ENCODE results near the gene IL37.
"Not testable (repeated sequence)": the region's sequence is repeated elsewhere in the genome, so short reads cannot be mapped to it uniquely, and the experiment has no call there.

The IL37 gene

DNA sequence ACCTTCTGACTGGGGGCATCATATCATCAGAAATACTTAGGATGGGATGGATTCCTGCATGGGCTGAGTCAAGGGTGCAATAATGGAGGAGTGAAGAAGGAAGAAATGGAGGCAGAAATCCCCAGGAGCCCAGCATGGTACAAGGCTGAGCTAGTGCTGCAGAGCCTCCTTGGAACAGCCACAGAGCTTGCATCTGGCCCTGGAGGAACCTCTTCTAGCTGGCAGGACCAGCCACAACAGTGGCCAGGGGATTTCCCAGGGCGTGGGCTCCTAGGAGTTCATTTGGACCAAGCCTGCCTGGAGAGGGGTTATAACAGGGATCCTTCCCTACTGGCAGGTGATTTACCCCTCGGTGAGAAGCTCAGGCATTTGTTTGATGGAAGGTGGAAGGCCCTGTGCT, 4.7 kb upstream of the IL37 start:
- Mint-ChIP-seq H3K27ac (no peak overlapping the region), H3K9me3 (peaks cover 4% of the 10 kb centered on the region), H3K27me3 (no peaks in the 10 kb centered on the region), H3K4me1 (no peaks in the 10 kb centered on the region), H3K36me3 (ENCODE audit: low read depth) (no peaks in the 10 kb centered on the region), H3K4me3 (no peak overlapping the region)
- ATAC-seq (no peak), DNase-seq (no peak)

DNA sequence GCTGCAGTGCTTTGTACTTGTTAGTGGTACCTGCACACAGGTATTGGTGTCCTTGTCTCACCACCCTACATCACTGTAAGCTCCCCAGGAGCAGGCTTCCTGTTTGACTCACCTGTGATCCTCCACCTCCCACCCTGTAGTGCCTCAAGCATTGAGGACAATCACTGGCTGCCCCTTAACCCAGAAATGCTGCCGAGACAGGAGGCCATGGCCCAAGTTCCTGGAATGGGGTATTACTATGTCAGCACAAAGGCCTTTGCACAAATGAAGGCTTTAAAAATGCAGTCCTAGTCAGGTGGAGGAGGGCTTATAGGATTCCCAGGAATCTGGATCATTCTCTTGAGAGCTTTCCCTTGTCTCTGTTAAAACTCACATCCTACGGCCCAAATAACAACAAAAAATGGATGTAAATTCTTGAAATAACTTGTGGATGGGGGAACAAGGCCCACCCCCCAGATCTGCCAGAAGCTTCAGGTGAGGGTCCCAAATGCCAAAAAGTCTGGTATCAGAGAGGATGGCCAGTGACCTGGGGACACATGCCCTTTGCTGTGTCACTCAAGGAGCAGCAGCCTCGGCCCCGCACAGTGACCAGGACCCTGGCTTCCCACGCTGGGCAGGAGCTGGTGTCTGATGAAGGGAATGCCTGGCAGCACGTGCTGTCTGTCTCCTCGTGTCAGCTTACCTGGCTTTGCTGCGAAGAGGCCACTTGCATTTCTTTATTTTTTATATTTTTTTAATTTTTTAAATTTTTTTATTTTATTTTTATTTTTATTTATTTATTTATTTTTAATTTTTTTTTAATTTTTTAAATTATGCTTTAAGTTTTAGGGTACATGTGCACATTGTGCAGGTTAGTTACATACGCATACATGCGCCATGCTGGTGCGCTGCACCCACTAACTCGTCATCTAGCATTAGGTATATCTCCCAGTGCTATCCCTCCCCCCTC, 3.7 kb upstream of the IL37 start:
- Mint-ChIP-seq H3K4me1 (no peaks in the 10 kb centered on the region), H3K27ac (no peak overlapping the region), H3K36me3 (ENCODE audit: low read depth) (no peaks in the 10 kb centered on the region), H3K9me3 (peaks cover 4% of the 10 kb centered on the region), H3K4me3 (no peak overlapping the region), H3K27me3 (no peaks in the 10 kb centered on the region)
- no peak for ATAC-seq
- no peak for DNase-seq

DNA sequence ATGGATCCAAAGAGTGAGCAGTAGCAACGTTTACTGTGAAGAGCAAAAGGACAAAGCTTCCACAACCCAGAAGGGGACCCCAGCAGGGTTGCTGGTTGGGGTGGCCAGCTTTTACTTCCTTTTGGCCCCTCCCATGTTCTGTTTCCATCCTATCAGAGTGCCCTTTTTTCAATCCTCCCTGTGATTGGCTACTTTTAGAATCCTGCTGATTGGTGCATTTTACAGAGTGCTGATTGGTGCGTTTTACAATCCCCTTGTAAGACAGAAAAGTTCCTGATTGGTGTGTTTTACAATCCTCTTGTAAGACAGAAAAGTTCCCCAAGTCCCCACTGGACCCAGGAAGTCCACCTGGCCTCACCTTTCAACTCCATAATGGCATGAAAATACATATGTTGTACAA, 2.4 kb upstream of the IL37 start:
- not testable (repeated sequence) for H3K27ac Mint-ChIP-seq; H3K36me3 Mint-ChIP-seq (ENCODE audit: low read depth); H3K9me3 Mint-ChIP-seq; H3K4me1 Mint-ChIP-seq; ATAC-seq; H3K4me3 Mint-ChIP-seq; DNase-seq; H3K27me3 Mint-ChIP-seq

DNA sequence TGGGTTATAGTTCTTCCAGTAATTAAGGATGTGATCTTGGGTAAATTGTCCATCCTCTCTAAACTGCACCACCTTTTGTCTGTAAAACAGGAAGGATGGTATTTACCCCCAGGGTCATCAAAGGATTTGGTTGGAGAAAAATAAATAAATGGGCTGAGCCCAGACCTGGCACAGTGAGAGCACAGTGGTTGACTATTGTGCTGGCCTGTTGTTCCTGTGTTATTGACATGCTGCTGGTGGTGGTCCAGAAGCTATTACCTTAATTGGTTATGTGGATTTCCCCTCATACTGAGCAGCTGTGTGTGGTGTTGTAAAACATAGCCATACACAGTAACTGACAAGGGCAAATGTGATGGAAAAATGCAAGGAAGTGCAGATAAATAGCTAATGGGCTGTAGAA, 746 bp upstream of the IL37 start:
- Mint-ChIP-seq H3K4me1 (peaks cover 7% of the 10 kb centered on the region), H3K36me3 (ENCODE audit: low read depth) (no peaks in the 10 kb centered on the region), H3K27me3 (no peaks in the 10 kb centered on the region), H3K4me3 (no peak overlapping the region), H3K9me3 (peaks cover 4% of the 10 kb centered on the region), H3K27ac (no peak overlapping the region)
- DNase-seq (no peak), ATAC-seq (no peak)

DNA sequence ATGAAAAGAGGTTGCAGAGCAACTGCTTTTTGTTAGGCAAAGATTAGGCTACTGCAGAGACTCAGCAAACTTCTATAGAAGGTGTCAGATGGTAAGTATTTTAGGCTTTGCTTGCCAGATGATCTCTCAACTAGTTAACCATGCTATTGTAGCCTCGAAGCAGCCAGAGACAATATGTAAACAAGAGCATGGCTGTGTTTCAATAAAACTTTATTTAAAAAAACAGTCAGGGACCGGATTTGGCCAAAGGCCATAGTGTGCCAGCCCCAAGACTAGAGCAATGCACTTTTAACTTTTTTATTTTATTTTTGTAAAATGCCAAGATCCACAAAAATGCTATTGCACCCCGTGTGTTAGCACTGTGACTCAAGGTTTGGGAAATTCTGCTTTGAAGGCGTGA, 1.4 kb downstream of the IL37 start:
- Mint-ChIP-seq H3K9me3 (peaks cover 4% of the 10 kb centered on the region), H3K4me3 (no peak overlapping the region), H3K4me1 (peaks cover 28% of the 10 kb centered on the region), H3K27ac (no peak overlapping the region), H3K27me3 (peaks cover 2% of the 10 kb centered on the region), H3K36me3 (ENCODE audit: low read depth) (no peaks in the 10 kb centered on the region)
- no peak for DNase-seq
- no peak for ATAC-seq

DNA sequence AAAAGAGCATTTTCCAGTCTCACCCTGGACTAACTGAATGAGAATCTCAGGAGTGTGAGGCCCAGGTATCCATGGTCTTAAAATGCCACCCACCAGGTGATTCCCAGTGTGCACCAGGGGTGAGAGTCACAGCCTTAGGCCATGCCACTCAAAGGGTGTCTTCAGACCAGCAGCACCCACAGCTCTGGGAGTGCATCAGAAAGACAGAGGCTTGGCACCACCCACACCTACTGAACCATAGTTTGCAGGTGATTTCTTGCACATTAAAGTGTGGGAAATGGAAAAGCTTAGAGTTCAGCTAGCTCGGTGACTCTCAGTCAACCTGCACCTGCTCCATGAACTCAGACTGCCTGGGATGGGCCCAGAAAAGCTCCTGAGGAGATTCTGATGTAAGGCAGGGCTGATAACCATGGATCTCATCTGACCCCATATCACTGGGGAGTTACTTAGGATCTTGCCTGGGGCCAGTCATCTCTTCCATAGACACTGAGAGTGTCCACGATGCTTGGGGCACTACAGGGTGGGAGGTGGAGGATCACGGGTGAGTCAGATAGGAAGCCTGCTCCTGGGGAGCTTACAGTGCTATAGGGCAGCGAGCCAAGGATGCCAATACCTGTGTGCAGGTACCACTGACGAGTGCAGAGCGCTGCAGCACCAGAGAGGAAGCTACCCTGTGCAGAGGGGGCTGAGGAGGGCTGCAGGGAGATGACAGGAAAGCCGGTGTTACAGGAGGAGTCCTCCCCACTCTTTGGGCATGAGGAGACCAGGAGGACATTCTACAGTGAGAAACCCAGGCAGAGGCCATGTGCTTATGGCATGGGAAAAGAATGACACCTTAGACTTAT, 4.6 kb downstream of the IL37 start:
- Mint-ChIP-seq H3K27ac (peak overlapping the region; percentile 85), H3K36me3 (ENCODE audit: low read depth) (no peaks in the 10 kb centered on the region), H3K27me3 (peaks cover 2% of the 10 kb centered on the region), H3K9me3 (no peaks in the 10 kb centered on the region), H3K4me1 (peaks cover 29% of the 10 kb centered on the region), H3K4me3 (peak overlapping the region; percentile 24)
- DNase-seq, result peak; percentile 23
- peak; percentile 67 for ATAC-seq

DNA sequence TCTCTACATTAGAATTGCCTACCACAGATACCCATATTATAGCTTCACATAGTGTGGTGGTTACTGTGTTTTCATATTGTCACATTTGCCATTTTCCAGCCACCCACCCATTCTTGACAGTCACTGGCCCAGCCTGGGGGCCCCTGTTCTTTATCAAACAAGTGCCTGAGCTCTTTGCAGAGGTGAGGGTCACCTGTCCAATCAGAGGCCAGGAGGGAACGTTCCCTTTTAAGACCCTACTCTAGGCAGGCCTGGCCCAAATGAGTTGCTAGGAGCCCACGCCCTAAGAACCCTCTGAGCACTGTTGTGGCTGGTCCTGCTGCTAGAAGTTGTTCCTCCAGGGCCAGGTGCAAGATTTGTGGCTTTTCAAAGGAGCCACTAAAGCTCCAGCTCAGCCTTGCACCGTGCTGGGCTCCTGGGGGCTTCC, 5.2 kb downstream of the IL37 start:
- H3K27me3 Mint-ChIP-seq, result peaks cover 2% of the 10 kb centered on the region
- ATAC-seq, result peak; percentile 74
- H3K4me3 Mint-ChIP-seq, result no peak overlapping the region

DNA sequence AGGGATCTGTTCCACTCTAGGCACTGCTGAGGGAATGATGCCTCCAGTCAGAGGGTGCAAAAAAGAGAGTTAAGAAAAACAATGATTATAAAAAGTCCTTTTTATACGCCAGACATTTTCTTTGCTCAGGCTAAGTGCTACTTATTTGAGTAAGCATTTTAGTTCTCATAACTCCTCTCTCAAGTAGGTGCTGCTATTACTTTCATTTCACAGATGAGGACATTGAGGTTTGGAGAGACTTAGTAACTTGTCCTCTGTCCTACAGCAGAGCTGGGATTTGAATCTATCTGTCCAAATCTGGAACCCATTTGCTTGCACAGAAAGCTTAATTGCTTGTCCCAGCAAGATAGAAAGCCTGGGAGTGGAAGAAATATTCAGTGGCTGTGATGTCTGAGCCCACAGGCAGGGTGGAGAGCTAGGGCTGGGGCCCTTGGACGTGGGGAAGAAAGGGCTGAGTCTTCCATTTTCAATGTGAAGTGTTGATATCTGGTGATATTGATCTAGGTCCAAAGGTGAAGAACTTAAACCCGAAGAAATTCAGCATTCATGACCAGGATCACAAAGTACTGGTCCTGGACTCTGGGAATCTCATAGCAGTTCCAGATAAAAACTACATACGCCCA, 5.8 kb downstream of the IL37 start:
- peaks cover 33% of the 10 kb centered on the region for H3K4me1 Mint-ChIP-seq
- DNase-seq, result no peak
- H3K27me3 Mint-ChIP-seq, result peaks cover 2% of the 10 kb centered on the region
- no peak overlapping the region for H3K4me3 Mint-ChIP-seq
- H3K36me3 Mint-ChIP-seq (ENCODE audit: low read depth), result no peaks in the 10 kb centered on the region
- ATAC-seq, result peak; percentile 47
- H3K27ac Mint-ChIP-seq, result peak overlapping the region; percentile 52
- no peaks in the 10 kb centered on the region for H3K9me3 Mint-ChIP-seq

More for the DNA sequence above, 5.2 kb downstream of the IL37 start:
- peak; percentile 53 for DNase-seq
- H3K27ac Mint-ChIP-seq, result peak overlapping the region; percentile 85
- no peaks in the 10 kb centered on the region for H3K36me3 Mint-ChIP-seq (ENCODE audit: low read depth)
- H3K9me3 Mint-ChIP-seq, result no peaks in the 10 kb centered on the region
- H3K4me1 Mint-ChIP-seq, result peaks cover 33% of the 10 kb centered on the region

DNA sequence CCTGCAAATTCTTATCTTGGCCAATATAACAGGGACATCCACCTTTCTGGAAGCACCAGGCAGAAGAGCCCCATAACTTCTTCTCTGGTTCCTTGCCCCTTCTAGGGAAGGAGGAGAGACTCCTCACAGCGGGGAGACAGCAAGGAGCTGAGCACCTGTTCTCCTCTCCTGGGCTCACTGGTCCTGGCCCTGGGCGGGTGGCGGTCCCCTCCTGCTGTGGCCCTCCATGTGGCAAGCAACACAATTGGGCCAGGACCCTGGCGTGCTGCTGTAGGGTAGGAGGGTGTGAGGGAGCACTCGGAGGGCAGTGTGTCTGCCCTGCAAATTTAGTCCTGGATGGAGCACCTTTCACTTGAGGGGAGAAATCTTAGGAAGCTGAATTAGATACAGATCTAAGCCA, 6.9 kb downstream of the IL37 start:
- DNase-seq (no peak), ATAC-seq (no peak)
- H3K27ac Mint-ChIP-seq, result no peak overlapping the region
- H3K27me3 Mint-ChIP-seq, result peaks cover 2% of the 10 kb centered on the region
- no peaks in the 10 kb centered on the region for H3K9me3 Mint-ChIP-seq
- no peak overlapping the region for H3K4me3 Mint-ChIP-seq
- no peaks in the 10 kb centered on the region for H3K36me3 Mint-ChIP-seq (ENCODE audit: low read depth)
- H3K4me1 Mint-ChIP-seq, result peaks cover 33% of the 10 kb centered on the region

DNA sequence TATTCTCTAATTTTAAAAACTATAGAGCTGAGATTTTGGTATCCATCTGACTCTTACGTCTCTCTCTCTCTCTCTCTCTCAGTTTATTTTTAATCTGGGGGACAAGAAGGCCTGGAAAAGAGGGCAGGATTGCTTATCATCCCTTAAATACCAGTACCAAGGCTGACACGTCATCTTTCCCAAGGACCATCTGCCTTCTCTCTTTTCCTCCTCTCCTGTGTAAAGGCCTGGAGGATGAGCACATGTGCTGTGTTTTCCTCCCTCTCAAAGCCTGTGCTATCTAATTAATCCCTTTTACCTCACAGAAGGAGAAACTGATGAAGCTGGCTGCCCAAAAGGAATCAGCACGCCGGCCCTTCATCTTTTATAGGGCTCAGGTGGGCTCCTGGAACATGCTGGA, 7.3 kb downstream of the IL37 start:
- Mint-ChIP-seq H3K9me3 (no peaks in the 10 kb centered on the region), H3K4me1 (peaks cover 33% of the 10 kb centered on the region), H3K27me3 (peaks cover 2% of the 10 kb centered on the region), H3K36me3 (ENCODE audit: low read depth) (no peaks in the 10 kb centered on the region), H3K27ac (no peak overlapping the region), H3K4me3 (no peak overlapping the region)
- DNase-seq (no peak), ATAC-seq (no peak)

DNA sequence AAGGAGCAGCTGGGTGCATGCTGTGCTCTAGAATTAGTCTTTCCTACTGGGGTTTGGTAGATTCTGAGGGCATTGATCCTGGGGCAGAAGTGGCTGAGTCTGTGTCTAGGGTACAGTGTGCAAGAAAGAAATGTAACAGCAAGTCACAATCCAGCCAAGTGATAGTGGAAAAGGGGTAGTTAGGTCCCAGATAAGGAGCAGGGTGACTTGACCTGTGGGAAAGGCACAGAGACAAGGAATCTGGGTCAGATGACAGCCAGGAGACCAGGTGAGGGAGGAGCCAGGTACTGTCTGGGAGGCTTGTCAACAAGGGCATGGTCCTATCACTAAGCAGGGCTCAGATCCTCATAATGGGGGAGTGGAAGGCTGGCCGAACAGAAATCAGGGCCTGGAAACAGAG, 8.1 kb downstream of the IL37 start:
- Mint-ChIP-seq H3K4me3 (no peak overlapping the region), H3K27ac (no peak overlapping the region), H3K4me1 (peaks cover 36% of the 10 kb centered on the region), H3K36me3 (ENCODE audit: low read depth) (no peaks in the 10 kb centered on the region), H3K27me3 (peaks cover 2% of the 10 kb centered on the region), H3K9me3 (no peaks in the 10 kb centered on the region)
- DNase-seq (no peak), ATAC-seq (no peak)

DNA sequence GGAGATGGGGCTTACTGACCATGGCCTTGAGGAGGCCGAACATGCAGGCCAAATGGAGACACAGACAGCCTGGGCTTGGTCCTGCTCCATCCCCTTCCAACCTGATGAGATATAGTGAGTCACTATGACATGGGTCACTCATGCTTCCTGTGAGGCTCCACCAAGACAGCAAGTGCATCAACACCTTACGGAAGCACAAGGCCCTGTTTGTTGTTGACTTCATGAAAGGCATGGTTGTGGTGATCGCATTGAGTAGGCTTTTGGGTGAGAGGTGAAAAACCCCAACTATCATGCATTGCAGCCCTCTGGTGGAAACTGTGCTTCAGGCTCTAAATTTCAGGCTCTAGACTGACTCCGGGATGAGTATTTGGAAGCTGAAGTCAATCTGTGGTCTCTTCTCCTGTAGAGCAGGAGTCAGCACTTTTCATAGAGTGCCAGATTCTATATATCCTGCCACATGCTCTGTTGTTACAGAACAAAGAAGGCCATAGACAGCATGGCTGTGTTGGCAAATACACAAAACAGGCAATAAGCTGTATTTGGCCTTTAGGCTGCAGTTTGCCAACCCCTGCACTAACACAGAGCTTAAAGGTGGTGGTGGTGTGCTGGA, 10.1 kb downstream of the IL37 start:
- no peaks in the 10 kb centered on the region for H3K36me3 Mint-ChIP-seq (ENCODE audit: low read depth)
- peak overlapping the region; percentile 41 for H3K27ac Mint-ChIP-seq
- peak; percentile 41 for ATAC-seq
- H3K9me3 Mint-ChIP-seq, result no peaks in the 10 kb centered on the region
- H3K4me1 Mint-ChIP-seq, result peaks cover 21% of the 10 kb centered on the region
- no peak for DNase-seq
- H3K27me3 Mint-ChIP-seq, result peaks cover 2% of the 10 kb centered on the region
- H3K4me3 Mint-ChIP-seq, result no peak overlapping the region

DNA sequence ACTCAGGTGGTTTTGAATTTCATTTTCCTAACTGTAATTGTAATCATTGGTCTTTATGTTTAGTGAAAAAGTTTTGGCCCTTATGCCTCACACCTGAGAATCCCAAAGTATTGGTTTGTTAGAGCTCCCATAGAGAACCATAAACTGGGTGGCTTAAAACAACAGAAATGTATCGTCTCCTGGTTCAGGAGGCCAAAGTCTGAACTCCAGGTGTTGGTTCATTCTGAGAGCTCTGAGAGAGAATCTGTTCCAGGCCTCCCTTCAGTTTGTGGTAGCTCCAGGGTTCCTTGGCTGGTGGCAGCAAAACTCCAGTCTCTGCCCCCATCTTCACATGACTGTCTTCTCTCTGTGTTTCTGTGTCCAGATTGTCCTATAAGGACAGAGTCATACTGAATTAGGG, 11.0 kb downstream of the IL37 start:
- Mint-ChIP-seq H3K4me1 (peaks cover 12% of the 10 kb centered on the region), H3K4me3 (no peak overlapping the region), H3K36me3 (ENCODE audit: low read depth) (no peaks in the 10 kb centered on the region), H3K9me3 (no peaks in the 10 kb centered on the region), H3K27ac (no peak overlapping the region), H3K27me3 (no peaks in the 10 kb centered on the region)
- DNase-seq, result no peak
- no peak for ATAC-seq

DNA sequence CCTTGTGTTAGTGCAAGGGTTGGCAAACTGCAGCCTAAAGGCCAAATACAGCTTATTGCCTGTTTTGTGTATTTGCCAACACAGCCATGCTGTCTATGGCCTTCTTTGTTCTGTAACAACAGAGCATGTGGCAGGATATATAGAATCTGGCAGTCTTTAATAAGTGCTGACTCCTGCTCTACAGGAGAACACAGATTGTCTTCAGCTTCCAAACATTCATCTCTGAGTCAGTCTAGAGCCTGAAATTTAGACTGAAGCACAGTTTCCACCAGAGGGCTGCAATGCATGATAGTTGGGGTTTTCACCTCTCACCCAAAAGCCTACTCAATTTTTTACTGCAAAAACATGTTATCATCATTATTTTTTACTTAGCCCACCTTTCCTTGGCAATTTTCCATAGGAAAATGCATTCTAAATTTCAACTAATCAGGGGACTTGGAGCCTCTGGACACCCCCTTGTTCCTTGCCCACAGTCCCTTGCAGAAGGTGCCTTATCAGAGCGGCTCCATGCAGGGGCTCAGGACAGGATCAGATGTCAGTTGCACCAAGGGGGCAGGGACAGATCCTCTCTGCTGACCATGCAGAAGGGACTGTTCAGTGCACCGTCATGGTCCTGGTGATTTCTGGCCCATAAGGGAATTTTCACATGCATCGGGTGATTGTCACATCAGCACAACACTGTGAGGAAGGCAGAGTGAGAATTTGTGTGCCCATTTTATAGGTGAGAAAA, 12.4 kb downstream of the IL37 start:
- no peaks in the 10 kb centered on the region for H3K36me3 Mint-ChIP-seq (ENCODE audit: low read depth)
- no peak overlapping the region for H3K27ac Mint-ChIP-seq
- no peaks in the 10 kb centered on the region for H3K27me3 Mint-ChIP-seq
- ATAC-seq (peak; percentile 42), DNase-seq (no peak)
- H3K9me3 Mint-ChIP-seq, result no peaks in the 10 kb centered on the region
- no peak overlapping the region for H3K4me3 Mint-ChIP-seq
- H3K4me1 Mint-ChIP-seq, result peaks cover 7% of the 10 kb centered on the region

All from activated naive CD8-positive, alpha-beta T cell treated with anti-CD3 and anti-CD28 coated beads, Interleukin-2, amount 50 U/mL, for 24 hours (primary cell).